Thyroid gland (tissue), 4 donors: ENCODE data around the gene DIP2C.

Experiments used
- CTCF ChIP-seq, 6 experiments: fragments of 200-600 bp in 3 of 6; fragments of 450-650 bp in 3 of 6; sonication (generic) in 3 of 6; IDR thresholded peaks; one replicate each; pipeline ENCODE4 v1.5.1; 2016 to 2019; ENCODE audit warnings: antibody characterized with exemption in 6 of 6, mild to moderate bottlenecking in 2 of 6, inconsistent platforms in 1 of 6, moderate library complexity in 1 of 6
- POLR2A ChIP-seq, 2 donors: fragments of 450-650 bp; IDR thresholded peaks; one replicate each; pipeline ENCODE4 v1.6.1; 2017; ENCODE audit warnings: antibody characterized with exemption in 2 of 2, mild to moderate bottlenecking in 2 of 2, moderate library complexity in 1 of 2

- TF ChIP-seq CTCF (IDR thresholded peaks at IDR 0.05) (no peak), POLR2A (IDR thresholded peaks at IDR 0.05) (no peak)
These were observed 19.4 kb downstream of the DIP2C start for GRCh38 chr10:670038-670437.
